ENCODE measurements around the gene SCIN.
A peak's percentile ranks its signal among the peaks of the same experiment; 100 is the strongest.
"Not testable (repeated sequence)": the region's sequence is repeated elsewhere in the genome, so short reads cannot be mapped to it uniquely, and the experiment has no call there.

Gene SCIN

GRCh38 chr7:12623223-12623622 lies 52.7 kb downstream of the SCIN start:
- no peak for DNase-seq

GRCh38 chr7:12623885-12624498 lies 53.5 kb downstream of the SCIN start:
- peak; percentile 10 to 20 for DNase-seq

- DNase-seq: no peak
Observed at GRCh38 chr7:12625836-12626235, 55.3 kb downstream of the SCIN start.

- DNase-seq: no peak
Observed at GRCh38 chr7:12629816-12630512, 59.4 kb downstream of the SCIN start.

GRCh38 chr7:12630513-12630819 lies 59.9 kb downstream of the SCIN start:
- no peak for DNase-seq

- DNase-seq: no peak
Observed at GRCh38 chr7:12633582-12633981, 63.1 kb downstream of the SCIN start.

GRCh38 chr7:12635830-12636229 lies 65.3 kb downstream of the SCIN start:
- DNase-seq: no peak

- no peak for DNase-seq
Observed at GRCh38 chr7:12637328-12637727, 66.8 kb downstream of the SCIN start.

- DNase-seq: peak in 1 of 2 experiments; percentile 17
Observed at GRCh38 chr7:12637819-12638592, 67.5 kb downstream of the SCIN start.

GRCh38 chr7:12638851-12639456 lies 68.4 kb downstream of the SCIN start:
- DNase-seq: peak; percentile 49 to 51

- no peak for DNase-seq
Observed at GRCh38 chr7:12640299-12641096, 70.0 kb downstream of the SCIN start.

- DNase-seq: no peak
Observed at GRCh38 chr7:12641196-12641595, 70.7 kb downstream of the SCIN start.

GRCh38 chr7:12642508-12642907 lies 72.0 kb downstream of the SCIN start:
- no peak for DNase-seq

- no peak for DNase-seq
Observed at GRCh38 chr7:12643001-12643643, 72.6 kb downstream of the SCIN start.

GRCh38 chr7:12643644-12644043 lies 73.1 kb downstream of the SCIN start:
- DNase-seq: no peak

- not testable (repeated sequence) for DNase-seq
Observed at GRCh38 chr7:12645212-12645611, 74.7 kb downstream of the SCIN start.

GRCh38 chr7:12646139-12646538 lies 75.6 kb downstream of the SCIN start:
- DNase-seq: no peak

GRCh38 chr7:12647364-12648219 lies 77.1 kb downstream of the SCIN start:
- no peak for DNase-seq

GRCh38 chr7:12648704-12649261 lies 78.3 kb downstream of the SCIN start:
- no peak for DNase-seq

GRCh38 chr7:12649348-12649747 lies 78.8 kb downstream of the SCIN start:
- DNase-seq: no peak

- no peak for DNase-seq
Observed at GRCh38 chr7:12650080-12650479, 79.6 kb downstream of the SCIN start.
